Sigmoid colon (tissue), 7 donors: Measurements from ENCODE around the gene TTYH3. TPM values are rescaled to one million over a fixed set of nuclear protein-coding genes. Genes with fewer than 3 reads are reported as not detected.

Experiments used
- DNase-seq: peaks from one replicate; pipeline ENCODE4 v3.0.0-alpha.2; 2019
- H3K27ac ChIP-seq, 4 donors: fragments of 200-600 bp; sonication (generic); one replicate each; pipeline ENCODE4 v1.5.1; 2016 to 2019; ENCODE audit warnings: mild to moderate bottlenecking in 1 of 4
- H3K27me3 ChIP-seq, 3 donors: fragments of 200-600 bp; sonication (generic); one replicate each; pipeline ENCODE4 v1.5.1; 2019; ENCODE audit warnings: mild to moderate bottlenecking in 1 of 3
- H3K36me3 ChIP-seq, 4 donors: fragments of 200-600 bp; sonication (generic); one replicate each; pipeline ENCODE4 v1.5.1; 2016 to 2019
- H3K4me1 ChIP-seq, 4 donors: fragments of 200-600 bp; sonication (generic); one replicate each; pipeline ENCODE4 v1.5.1; 2017 to 2019
- H3K4me3 ChIP-seq, 4 donors: fragments of 200-600 bp; sonication (generic); one replicate each; pipeline ENCODE4 v1.5.1; 2017 to 2019; ENCODE audit warnings: mild to moderate bottlenecking in 2 of 4, moderate library complexity in 1 of 4
- H3K9me3 ChIP-seq, 4 donors: fragments of 200-600 bp in 3 of 4; sonication (generic) in 3 of 4; one replicate each; pipeline versions ENCODE4 v1.5.1 to v1.6.1; 2013 to 2019
- EP300 ChIP-seq, 4 donors: sonication (generic); formaldehyde crosslinking; IDR thresholded peaks; one replicate each; pipeline ENCODE4 v1.6.1; 2017; ENCODE audit warnings: antibody characterized with exemption in 4 of 4
- POLR2A ChIP-seq, 2 donors: fragments of 450-650 bp; IDR thresholded peaks; one replicate each; pipeline ENCODE4 v1.6.1; 2016; ENCODE audit warnings: antibody characterized with exemption in 2 of 2, mild to moderate bottlenecking in 2 of 2, moderate library complexity in 2 of 2
- POLR2AphosphoS5 ChIP-seq, 4 donors: sonication (generic); formaldehyde crosslinking; IDR thresholded peaks; one replicate each; pipeline ENCODE4 v1.6.1; 2017; ENCODE audit warnings: antibody characterized with exemption in 4 of 4
- WGBS, 2 donors: extraction: QIAGEN DNeasy Blood & Tissue Kit; methylation state at CpG; one replicate each; pipeline ENCODE4 v1.1.7; 2013; 5-methylcytosine and 5-hydroxymethylcytosine counted together
- intact Hi-C: fragments of 100-400 bp; cut with DNase I; formaldehyde crosslinking; loops from one replicate; pipeline ENCODE4 v1.15.1; 2023
- polyA plus RNA-seq, 3 donors: library from polyadenylated mRNA; stranded (reverse); fragments of 200-250 nt; gene quantifications; one replicate each; pipeline ENCODE4 v1.2.3, GENCODE V29; 2013
- total RNA-seq, 4 donors: library from RNA; depleted of rRNA; stranded (reverse); fragments of >200 nt; gene quantifications; one replicate each; pipeline ENCODE4 v1.1.0, GENCODE V29; 2016
- TF ChIP-seq, protein P1 (sequence below), 4 experiments: fragments of 450-650 bp in 3 of 4; fragments of 200-600 bp in 1 of 4; IDR thresholded peaks; one replicate each; pipeline ENCODE4 v1.5.1; 2016 to 2019; ENCODE audit warnings: antibody characterized with exemption in 4 of 4, mild to moderate bottlenecking in 3 of 4, moderate library complexity in 2 of 4
- donor health status: healthy with polysubstance abuse.
- donor health status: Bipolar disorder and iron deficiency.
- donor health status: healthy.

Gene TTYH3
- total and polyA plus RNA-seq, 7 donors, result 5.4 to 41.7 (median 15.3) TPM

DNA sequence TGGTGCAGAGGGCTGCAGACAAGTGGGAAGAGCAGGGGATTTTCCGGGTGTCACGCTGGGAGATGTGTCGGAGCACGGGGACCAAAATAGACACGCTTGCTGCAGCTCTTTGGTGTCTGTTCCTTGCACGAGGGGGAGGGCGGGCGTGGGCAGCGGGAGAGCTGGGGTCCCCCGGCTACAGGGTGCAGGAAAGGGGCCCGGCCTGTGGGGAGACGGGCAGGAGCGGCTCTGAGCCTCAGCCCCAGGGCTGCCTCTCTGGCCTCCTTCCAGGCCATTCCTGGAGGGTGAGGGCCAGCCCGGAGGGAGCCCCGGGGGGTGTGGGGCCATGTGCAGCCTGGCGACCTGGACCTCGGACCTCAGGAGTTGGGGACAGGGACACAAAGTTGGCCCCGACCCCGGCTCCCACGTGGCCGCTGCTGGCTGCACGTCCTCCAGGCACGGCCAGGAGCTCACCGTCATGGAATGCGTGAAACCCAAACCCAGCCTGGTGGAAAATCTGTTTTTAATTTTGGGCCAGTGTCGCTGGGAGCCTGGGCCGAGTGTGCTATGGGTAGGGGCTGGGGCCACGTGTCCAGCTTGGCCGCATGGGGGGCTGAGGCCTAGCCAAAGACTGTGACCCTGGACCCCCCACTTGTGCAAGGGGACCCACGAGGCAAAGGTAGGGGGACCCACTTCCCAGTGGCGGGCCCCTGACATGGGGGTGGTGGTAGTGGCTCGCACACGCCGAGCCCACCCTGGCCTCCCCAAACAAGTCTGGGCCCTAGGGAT, 6.6 kb downstream of the TTYH3 start:
- peaks cover 0 to 83% (median 72%) of the 10 kb centered on the region in 4 donors for H3K4me1 ChIP-seq
- peak; percentile 83 for DNase-seq

DNA sequence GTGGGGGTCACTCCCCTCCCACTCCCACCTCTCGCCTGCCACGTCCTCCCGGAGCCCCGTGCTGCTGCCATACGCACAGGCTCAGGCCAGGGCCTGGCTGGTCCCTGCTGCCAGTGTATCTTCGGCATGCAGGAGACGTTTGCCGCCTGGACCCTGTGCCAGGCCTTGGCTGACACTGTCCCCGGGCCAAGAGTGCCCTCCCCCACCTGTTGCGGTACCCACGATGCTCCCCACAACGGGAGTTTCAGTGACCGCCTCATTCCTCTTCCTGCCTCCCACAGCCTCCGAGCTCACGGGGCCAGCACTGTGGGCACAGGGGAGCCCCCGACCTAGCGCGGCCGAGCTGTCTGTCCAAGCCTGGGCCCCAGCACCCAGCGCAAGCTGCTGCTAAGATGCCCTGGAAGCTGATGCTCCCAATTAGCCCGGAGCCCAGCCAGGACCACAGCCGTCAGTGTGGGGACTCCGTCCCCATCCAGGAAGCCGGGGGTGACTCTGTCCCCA, 7.4 kb downstream of the TTYH3 start:
- Histone ChIP-seq H3K4me1 (peaks cover 0 to 81% (median 66%) of the 10 kb centered on the region in 4 donors), H3K27ac (peak overlapping the region in 3 of 4 donors; percentile 14 to 85 (median 46)), H3K4me3 (no peak overlapping the region), H3K27me3 (no peaks in the 10 kb centered on the region), H3K9me3 (no peaks in the 10 kb centered on the region), H3K36me3 (no peaks in the 10 kb centered on the region)
- no peak for TF ChIP-seq EP300 (IDR thresholded peaks at IDR 0.05)
- no peak for TF ChIP-seq POLR2AphosphoS5 (IDR thresholded peaks at IDR 0.05)
- TF ChIP-seq, protein P1, sequence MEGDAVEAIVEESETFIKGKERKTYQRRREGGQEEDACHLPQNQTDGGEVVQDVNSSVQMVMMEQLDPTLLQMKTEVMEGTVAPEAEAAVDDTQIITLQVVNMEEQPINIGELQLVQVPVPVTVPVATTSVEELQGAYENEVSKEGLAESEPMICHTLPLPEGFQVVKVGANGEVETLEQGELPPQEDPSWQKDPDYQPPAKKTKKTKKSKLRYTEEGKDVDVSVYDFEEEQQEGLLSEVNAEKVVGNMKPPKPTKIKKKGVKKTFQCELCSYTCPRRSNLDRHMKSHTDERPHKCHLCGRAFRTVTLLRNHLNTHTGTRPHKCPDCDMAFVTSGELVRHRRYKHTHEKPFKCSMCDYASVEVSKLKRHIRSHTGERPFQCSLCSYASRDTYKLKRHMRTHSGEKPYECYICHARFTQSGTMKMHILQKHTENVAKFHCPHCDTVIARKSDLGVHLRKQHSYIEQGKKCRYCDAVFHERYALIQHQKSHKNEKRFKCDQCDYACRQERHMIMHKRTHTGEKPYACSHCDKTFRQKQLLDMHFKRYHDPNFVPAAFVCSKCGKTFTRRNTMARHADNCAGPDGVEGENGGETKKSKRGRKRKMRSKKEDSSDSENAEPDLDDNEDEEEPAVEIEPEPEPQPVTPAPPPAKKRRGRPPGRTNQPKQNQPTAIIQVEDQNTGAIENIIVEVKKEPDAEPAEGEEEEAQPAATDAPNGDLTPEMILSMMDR (IDR thresholded peaks at IDR 0.05), result no peak
- no peak for TF ChIP-seq POLR2A (IDR thresholded peaks at IDR 0.05)
- WGBS, 2 donors, result 87 to 91% methylated on average over 24 of the region's 24 CpGs
- DNase-seq, result no peak
- intact Hi-C loops, result no loop called here

More for the DNA sequence above, 6.6 kb downstream of the TTYH3 start:
- 80 to 83% methylated on average over 34 of the region's 34 CpGs for WGBS, 2 donors
- Histone ChIP-seq H3K4me3 (peak overlapping the region in 1 of 4 donors; percentile 2), H3K27ac (peak overlapping the region; percentile 14 to 85 (median 32)), H3K27me3 (no peaks in the 10 kb centered on the region), H3K36me3 (no peaks in the 10 kb centered on the region), H3K9me3 (no peaks in the 10 kb centered on the region)
- TF ChIP-seq, protein P1 (IDR thresholded peaks at IDR 0.05), result no peak
- TF ChIP-seq EP300 (IDR thresholded peaks at IDR 0.05), result no peak
- peak in 1 of 4 donors; percentile 37 for TF ChIP-seq POLR2AphosphoS5 (IDR thresholded peaks at IDR 0.05)
- intact Hi-C loops, result no loop called here

DNA sequence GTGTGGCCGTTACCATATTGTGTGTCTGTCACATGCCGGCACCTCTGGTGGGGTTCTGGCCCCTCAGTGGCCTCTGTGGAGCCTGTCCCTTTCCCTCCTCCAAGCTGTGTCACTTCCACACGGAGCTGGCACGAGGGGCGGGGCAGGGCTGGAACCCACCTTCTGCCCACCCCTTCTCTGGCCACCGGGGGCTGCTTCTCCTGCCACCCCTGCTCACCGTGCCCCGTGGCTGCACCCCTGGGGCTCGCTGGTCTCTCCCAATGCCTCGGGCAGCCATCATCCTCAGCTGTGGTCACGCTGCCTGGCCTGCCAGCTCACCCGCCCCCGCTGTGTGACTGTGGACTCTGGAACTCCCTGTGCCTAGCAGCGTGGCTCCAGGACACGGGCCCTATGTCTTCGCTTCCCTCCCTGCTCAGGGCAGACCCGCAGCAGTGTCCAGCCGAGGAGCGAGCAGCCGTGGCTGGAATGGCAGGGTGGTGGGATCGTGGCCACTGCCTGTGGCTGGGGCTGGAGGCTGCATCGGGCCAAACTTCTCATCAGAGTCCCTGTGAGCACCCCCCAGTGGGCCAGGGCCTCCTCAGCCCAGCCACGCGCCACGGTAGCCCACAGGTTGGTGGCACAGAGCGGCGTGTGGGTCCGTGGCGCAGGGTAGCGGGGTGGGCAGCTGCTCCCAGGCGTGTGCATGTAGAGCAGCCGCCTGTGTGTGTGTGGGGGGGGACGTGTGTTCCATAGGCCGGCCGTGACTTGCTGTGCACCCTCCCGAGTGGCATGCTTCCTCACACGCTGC, 8.1 kb downstream of the TTYH3 start:
- Histone ChIP-seq H3K9me3 (no peaks in the 10 kb centered on the region), H3K4me3 (no peak overlapping the region), H3K27me3 (no peaks in the 10 kb centered on the region), H3K36me3 (no peaks in the 10 kb centered on the region), H3K4me1 (peaks cover 0 to 79% (median 65%) of the 10 kb centered on the region in 4 donors), H3K27ac (peak overlapping the region in 2 of 4 donors; percentile 74 to 85)
- DNase-seq, result peak; percentile 62
- WGBS, 2 donors, result 83 to 88% methylated on average over 37 of the region's 37 CpGs
- intact Hi-C loops, result no loop called here
- TF ChIP-seq EP300 (IDR thresholded peaks at IDR 0.05) (no peak), POLR2AphosphoS5 (IDR thresholded peaks at IDR 0.05) (no peak), POLR2A (IDR thresholded peaks at IDR 0.05) (no peak)
- TF ChIP-seq, protein P1 (IDR thresholded peaks at IDR 0.05), result no peak

GRCh38 chr7:2640482-2640830, 8.7 kb downstream of the TTYH3 start:
- Histone ChIP-seq H3K4me1 (peaks cover 0 to 83% (median 64%) of the 10 kb centered on the region in 4 donors), H3K27ac (peak overlapping the region; percentile 74 to 85 (median 78)), H3K4me3 (no peak overlapping the region), H3K36me3 (no peaks in the 10 kb centered on the region), H3K27me3 (no peaks in the 10 kb centered on the region), H3K9me3 (no peaks in the 10 kb centered on the region)
- peak; percentile 71 for DNase-seq
- TF ChIP-seq EP300 (IDR thresholded peaks at IDR 0.05), result no peak
- TF ChIP-seq POLR2A (IDR thresholded peaks at IDR 0.05), result no peak
- TF ChIP-seq, protein P1 (IDR thresholded peaks at IDR 0.05), result no peak
- no peak for TF ChIP-seq POLR2AphosphoS5 (IDR thresholded peaks at IDR 0.05)
- 41 to 74% methylated on average over 12 of the region's 12 CpGs for WGBS, 2 donors
- intact Hi-C loops, result no loop called here
